ENCODE data around the gene SMAP2.
A peak's percentile ranks its signal among the peaks of the same experiment; 100 is the strongest.

- TF ChIP-seq, protein P1, sequence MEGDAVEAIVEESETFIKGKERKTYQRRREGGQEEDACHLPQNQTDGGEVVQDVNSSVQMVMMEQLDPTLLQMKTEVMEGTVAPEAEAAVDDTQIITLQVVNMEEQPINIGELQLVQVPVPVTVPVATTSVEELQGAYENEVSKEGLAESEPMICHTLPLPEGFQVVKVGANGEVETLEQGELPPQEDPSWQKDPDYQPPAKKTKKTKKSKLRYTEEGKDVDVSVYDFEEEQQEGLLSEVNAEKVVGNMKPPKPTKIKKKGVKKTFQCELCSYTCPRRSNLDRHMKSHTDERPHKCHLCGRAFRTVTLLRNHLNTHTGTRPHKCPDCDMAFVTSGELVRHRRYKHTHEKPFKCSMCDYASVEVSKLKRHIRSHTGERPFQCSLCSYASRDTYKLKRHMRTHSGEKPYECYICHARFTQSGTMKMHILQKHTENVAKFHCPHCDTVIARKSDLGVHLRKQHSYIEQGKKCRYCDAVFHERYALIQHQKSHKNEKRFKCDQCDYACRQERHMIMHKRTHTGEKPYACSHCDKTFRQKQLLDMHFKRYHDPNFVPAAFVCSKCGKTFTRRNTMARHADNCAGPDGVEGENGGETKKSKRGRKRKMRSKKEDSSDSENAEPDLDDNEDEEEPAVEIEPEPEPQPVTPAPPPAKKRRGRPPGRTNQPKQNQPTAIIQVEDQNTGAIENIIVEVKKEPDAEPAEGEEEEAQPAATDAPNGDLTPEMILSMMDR (IDR thresholded peaks at IDR 0.05) = no peak
- TF ChIP-seq POLR2A (IDR thresholded peaks at IDR 0.05) (no peak), EP300 (IDR thresholded peaks at IDR 0.05) (peak in 1 of 2 donors; percentile 47)
Observed at GRCh38 chr1:40399984-40400704, 26.6 kb downstream of the SMAP2 start.
